Activated CD4-positive, alpha-beta T cell treated with anti-CD3 and anti-CD28 coated beads, Interleukin-2, Interleukin-6, amounts not matched to agents 100 ng/mL and 50 ng/mL, durations not matched to agents 16 hours and 8 hours (primary cell): ENCODE measurements around the gene STMN3.

Experiments used
- DNase-seq: peaks from one replicate; pipeline ENCODE4 v3.0.0-alpha.2; 2020

Gene STMN3

DNA sequence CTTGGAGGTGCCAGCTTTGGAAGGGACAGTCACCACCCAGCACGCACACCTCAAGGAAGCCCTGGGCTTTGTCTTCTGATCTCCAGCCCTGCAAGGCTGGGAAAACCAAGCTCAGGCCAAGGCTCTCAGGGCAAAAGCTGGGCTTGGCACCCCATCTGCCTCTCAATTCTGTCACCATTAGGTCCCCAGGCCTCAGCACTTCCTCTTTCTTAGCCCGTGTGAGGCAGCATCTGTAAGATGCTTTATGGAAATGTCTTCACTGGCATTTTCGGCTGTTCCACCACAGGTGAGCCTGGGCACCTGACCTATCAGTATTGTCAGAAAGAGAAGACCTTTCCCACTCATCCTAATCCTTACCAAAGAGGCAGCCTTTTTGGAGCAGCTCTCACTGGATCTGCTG is 50.9 kb downstream of the STMN3 start:
- no peak for DNase-seq

- peak; percentile 37 for DNase-seq
Observed at GRCh38 chr20:63601679-63602078, 51.5 kb downstream of the STMN3 start.

DNA sequence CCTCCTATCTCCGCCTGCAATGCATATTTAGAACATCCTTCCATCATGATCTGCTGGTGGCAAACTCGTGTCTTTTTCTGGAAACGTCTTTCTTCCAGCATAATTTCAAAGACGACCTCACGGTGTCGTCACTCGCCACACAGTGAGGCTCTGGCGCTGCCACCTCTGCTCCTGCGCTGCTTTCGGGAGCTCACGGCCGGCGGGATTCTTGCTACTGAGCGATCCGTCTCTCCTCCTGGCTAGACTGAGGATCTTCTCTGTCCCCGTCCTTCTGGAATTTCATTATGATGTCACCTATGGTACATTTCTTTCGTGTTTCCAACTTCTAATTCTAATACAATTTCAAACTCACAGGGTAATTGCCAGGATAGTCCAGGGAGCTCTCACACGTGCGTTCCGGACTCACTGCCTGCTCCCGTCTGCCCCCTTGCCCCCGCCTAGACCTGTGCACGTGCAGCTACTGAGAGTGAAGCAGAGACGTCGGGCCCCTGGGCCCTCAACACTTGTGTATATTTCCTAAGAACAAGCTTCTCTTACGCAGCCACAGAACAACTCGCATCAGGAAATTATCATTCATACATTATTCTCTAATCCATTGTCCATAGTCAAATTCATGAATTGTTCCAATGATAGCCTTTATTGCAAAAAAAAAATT is 53.7 kb downstream of the STMN3 start:
- no peak for DNase-seq

DNA sequence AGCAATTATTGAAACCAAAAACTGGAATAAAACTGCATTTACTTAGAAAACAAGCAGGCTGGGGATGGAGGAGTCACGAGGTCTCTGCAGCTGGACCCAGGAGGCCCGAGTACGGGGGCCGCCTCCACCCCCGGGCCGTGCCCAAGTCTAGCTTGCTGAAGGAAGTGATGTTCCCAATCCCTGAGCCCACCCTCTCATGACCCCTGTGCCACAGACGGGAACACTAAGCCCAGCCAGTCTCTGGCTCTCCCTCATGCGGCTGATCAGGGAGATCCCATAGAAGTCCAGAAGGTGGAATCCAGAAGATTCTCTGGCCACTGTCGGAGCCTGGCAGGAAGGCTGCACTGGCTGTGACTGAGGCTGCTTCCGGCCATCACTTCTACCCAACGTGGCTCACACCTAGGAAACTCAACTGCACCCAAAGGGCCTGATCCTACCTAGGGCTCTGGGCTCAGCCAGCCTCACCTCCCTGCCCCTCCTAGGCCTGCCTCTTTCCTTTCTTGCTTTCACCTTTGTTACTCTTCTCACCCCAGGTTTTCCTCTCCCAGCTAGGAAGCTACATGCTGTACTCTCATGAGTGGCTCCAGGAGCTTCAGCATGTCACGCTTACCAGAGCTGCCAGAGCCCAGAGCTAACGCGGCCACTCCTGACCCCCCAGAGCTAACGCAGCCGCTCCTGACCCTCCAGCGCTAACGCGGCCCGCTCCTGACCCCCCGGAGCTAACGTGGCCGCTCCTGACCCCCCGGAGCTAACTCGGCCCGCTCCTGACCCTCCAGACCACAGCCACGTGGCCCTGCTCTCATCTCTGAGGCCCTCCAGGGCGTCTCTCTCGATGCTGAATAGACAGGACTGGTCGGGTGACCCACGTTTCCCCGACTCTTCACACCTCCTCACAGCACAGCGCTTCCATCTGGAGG is 54.5 kb downstream of the STMN3 start:
- DNase-seq: no peak

DNA sequence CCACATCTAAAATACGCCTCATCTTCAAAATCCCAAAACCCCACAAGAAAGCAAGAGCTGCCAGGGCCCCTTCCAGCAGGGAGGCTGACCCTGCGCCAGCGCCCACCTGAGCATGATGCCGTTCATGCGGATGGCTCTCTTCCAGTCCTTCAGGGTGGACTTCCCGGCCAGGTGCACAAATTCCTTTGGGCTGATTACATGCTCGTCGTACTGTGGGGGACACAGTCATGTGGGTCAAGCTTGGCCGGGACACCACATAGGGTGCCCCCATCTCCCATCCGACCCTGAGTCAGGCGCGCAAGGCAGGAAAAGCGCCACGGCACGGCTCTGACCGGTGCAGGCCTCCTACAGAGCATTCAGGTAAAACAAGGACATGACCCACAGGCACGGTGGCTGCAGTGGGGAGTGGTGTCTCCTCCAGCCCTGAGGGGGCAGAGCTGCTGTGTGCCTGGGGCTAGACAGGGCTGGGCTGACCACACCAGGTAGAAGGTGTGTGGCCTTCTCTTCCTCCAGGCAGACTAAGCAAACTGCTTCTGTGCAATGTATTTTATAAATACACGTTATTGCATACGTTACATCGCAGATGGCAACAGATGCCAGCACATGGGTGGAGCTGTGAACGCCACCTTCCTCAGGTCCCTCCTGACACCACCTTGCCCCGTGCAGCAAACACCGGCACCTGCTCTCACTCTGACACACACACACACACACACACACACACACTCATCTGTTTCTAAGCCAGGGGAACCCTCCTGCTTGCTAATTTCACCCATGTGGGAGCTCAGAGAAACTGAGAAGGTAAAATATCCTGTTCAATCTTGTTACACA is 55.4 kb downstream of the STMN3 start:
- DNase-seq: no peak

- no peak for DNase-seq
Observed at GRCh38 chr20:63596423-63596822, 56.8 kb downstream of the STMN3 start.

GRCh38 chr20:63595416-63596127 is 57.7 kb downstream of the STMN3 start:
- DNase-seq: no peak

DNA sequence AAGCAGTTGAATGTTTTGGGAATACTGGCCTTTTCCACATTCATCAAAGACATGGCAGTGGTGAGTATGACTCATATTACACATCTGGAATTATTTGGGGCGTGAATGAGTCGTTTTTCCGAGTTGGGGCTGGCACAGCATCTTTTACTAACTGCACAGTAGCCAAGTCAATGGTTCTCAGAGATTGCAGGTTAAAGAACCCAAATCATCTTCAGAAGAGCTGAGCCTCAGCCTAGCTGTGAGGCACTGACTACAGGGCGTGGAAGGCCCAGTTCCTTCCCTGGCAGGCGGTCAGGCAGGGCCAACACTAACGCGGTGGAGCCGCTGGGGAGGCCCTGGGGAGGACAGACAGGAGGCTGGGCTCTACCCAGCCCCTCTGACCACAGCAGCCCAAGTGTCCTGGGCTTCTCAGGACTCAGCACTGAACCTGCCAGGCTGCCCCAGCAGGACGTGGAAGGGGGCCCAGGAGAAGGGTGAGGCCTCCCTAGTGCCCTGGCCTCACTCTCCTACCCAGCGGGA is 59.1 kb downstream of the STMN3 start:
- no peak for DNase-seq

- DNase-seq: no peak
Observed at GRCh38 chr20:63592661-63593060, 60.6 kb downstream of the STMN3 start.

DNA sequence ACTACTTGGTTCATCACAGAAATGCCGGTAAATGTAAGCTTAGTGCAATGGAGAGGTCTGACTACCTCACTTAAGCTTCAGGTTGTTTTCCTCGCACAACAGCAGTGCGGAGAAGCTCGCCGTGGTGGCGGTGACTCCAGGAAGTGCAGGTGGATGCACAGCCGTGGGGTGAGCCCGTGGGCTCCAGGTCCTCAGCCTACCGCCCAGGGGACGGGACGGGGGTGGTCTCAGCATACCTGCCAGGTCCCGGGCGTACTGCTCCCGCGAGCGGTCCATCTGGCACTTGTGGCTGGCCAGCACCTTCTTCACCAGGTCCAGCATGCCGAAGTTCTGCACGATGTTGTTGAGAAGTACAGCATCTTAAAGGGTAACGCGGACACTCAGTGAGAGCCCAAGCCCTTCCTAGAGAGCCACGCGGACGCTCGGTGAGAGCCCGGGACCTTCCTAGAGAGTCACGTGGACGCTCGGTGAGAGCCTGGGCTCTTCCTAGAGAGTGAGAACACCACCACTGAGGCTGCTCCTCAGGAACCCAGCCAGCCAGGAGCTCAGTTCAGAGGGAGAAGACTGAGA is 61.4 kb downstream of the STMN3 start:
- DNase-seq: no peak

DNA sequence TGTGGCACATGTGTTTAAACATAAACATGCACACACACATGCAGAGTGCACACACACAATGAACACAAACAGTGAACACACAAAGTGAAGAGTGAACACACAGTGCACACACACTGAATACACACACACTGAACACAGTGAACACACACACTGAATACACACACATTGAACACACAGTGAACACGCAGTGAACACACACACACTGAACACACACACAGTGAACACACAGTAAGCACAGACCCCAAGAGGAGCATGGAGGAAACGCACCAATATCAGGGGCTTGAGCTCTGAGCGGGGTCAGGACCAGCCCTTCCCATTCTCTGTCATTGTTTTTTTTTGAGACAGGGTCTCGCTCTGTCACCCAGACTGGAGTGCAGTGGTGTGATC is 62.1 kb downstream of the STMN3 start:
- no peak for DNase-seq

- no peak for DNase-seq
Observed at GRCh38 chr20:63590218-63591146, 62.7 kb downstream of the STMN3 start.
